Testis (tissue), 2 donors: ENCODE data around the gene RASA3.

Experiments
- POLR2A ChIP-seq: fragments of 450-650 bp; IDR thresholded peaks from one replicate; pipeline ENCODE4 v1.6.1; 2017; ENCODE audit warnings: antibody characterized with exemption, mild to moderate bottlenecking, moderate library complexity
- TF ChIP-seq, protein P1 (sequence below), 3 experiments: fragments of 450-650 bp in 2 of 3; fragments of 200-600 bp in 1 of 3; sonication (generic) in 1 of 3; IDR thresholded peaks; one replicate each; pipeline ENCODE4 v1.5.1; 2016 to 2019; ENCODE audit warnings: antibody characterized with exemption in 3 of 3, mild to moderate bottlenecking in 2 of 3, moderate library complexity in 1 of 3

DNA sequence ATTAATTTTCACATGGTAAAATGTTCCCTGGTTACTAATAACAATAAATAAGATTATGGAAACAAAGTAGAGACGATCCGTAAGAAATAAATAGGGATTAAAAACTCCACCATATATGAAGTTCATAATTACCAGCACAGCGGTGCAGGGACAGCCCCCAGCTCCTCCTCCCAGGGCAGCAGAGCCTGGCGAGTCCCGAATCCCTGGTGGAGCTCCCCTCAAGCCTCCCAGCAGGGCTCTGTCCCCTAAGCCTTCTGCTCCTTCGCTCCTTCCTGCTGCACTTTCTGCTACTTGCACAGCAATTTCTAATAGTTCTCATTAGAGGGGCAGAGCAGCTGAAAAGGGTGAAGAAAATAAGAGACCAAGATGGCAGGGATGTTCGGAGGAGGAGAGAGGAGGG, 43.6 kb downstream of the RASA3 start:
- TF ChIP-seq POLR2A: no peak
- TF ChIP-seq, protein P1, sequence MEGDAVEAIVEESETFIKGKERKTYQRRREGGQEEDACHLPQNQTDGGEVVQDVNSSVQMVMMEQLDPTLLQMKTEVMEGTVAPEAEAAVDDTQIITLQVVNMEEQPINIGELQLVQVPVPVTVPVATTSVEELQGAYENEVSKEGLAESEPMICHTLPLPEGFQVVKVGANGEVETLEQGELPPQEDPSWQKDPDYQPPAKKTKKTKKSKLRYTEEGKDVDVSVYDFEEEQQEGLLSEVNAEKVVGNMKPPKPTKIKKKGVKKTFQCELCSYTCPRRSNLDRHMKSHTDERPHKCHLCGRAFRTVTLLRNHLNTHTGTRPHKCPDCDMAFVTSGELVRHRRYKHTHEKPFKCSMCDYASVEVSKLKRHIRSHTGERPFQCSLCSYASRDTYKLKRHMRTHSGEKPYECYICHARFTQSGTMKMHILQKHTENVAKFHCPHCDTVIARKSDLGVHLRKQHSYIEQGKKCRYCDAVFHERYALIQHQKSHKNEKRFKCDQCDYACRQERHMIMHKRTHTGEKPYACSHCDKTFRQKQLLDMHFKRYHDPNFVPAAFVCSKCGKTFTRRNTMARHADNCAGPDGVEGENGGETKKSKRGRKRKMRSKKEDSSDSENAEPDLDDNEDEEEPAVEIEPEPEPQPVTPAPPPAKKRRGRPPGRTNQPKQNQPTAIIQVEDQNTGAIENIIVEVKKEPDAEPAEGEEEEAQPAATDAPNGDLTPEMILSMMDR (IDR thresholded peaks at IDR 0.05): no peak
